Esophagus squamous epithelium (tissue), 4 donors: Measurements from ENCODE around the gene DTNB.

Experiments
- CTCF ChIP-seq, 6 experiments: fragments of 450-650 bp in 4 of 6; fragments of 200-600 bp in 2 of 6; sonication (generic) in 2 of 6; IDR thresholded peaks; one replicate each; pipeline ENCODE4 v1.5.1; 2016 to 2019; ENCODE audit warnings: antibody characterized with exemption in 6 of 6, mild to moderate bottlenecking in 4 of 6, moderate library complexity in 4 of 6
- POLR2A ChIP-seq, 4 donors: fragments of 450-650 bp; IDR thresholded peaks; one replicate each; pipeline ENCODE4 v1.6.1; 2017; ENCODE audit warnings: antibody characterized with exemption in 4 of 4, mild to moderate bottlenecking in 4 of 4, moderate library complexity in 3 of 4

GRCh38 chr2:25470806-25471205 lies 202.6 kb downstream of the DTNB start:
- no peak for TF ChIP-seq CTCF (IDR thresholded peaks at IDR 0.05)
- no peak for TF ChIP-seq POLR2A (IDR thresholded peaks at IDR 0.05)
